HCT116 (cell line): ENCODE measurements around the gene ANGPTL1. TPM values are rescaled to one million over a fixed set of nuclear protein-coding genes. Genes with fewer than 3 reads are reported as not detected.

ENCODE experiments used
- ATAC-seq: fragments of 200-7000 bp; cut with Tn5 transposase; 2 replicates; pipeline ENCODE4 v1.9.1; 2020; ENCODE audit warnings: mild to moderate bottlenecking, moderate library complexity
- BruUV-seq: library from RNA; stranded (reverse); fragments of 400-500 nt; replicated peaks from 2 replicates; lab custom pipeline; 2021; lab: Mats Ljungman, UMichigan
- CTCF ChIA-PET: fragments of 300-600 bp; sonication (Branson Sonifier 250); formaldehyde crosslinking; loops from one replicate; lab custom pipeline; 2021; ENCODE audit warnings: antibody characterized with exemption; lab: Charles Lee
- POLR2A ChIA-PET: fragments of 300-600, 350-600 bp; sonication (Branson Sonifier 250); formaldehyde crosslinking; loops from one replicate; lab custom pipeline; 2021; ENCODE audit warnings: antibody characterized with exemption; lab: Charles Lee
- RAD21 ChIA-PET, 2 experiments: fragments of 300-600 bp; sonication (Branson Sonifier 250); formaldehyde crosslinking; loops; one replicate each; lab custom pipeline; 2023; ENCODE audit warnings: low total read pairs in 2 of 2; ENCODE audit not compliant: uncharacterized antibody in 2 of 2, unreplicated experiment in 2 of 2, low non-redundant PET in 1 of 2; lab: Charles Lee
- DNase-seq: peaks from one replicate; pipeline ENCODE4 v3.0.0-alpha.2; 2010; ENCODE audit warnings: low read depth, low spot score
- H2AFZ ChIP-seq: fragments of 200-600 bp; shearing (Covaris generic), sonication (generic); 2 replicates; pipeline ENCODE4 v1.6.1; 2017; ENCODE audit warnings: low read depth, mixed run types, mixed read lengths, antibody characterized with exemption, low read length; ENCODE audit not compliant: poor library complexity, severe bottlenecking
- H3K27ac ChIP-seq: 2 replicates; pipeline ENCODE4 v1.5.1; 2012; ENCODE audit warnings: low read depth, low read length
- H3K27me3 ChIP-seq: fragments of 200-600 bp; sonication (generic); 2 replicates; pipeline ENCODE4 v1.6.1; 2016; ENCODE audit warnings: mixed run types, low read length, mixed read lengths; ENCODE audit not compliant: insufficient read depth
- H3K36me3 ChIP-seq, 2 experiments: fragments of 200-500 bp in 1 of 2; fragments of 200-600 bp in 1 of 2; sonication (Bioruptor generic) in 1 of 2; sonication (generic) in 1 of 2; 2 replicates each; pipeline versions ENCODE4 v1.5.1 to v1.6.1; 2014 to 2016; ENCODE audit warnings: low read length in 2 of 2, inconsistent platforms in 1 of 2, mixed read lengths in 1 of 2, mixed run types in 1 of 2; ENCODE audit not compliant: insufficient read depth in 2 of 2, control insufficient read depth in 1 of 2
- H3K4me1 ChIP-seq, 2 experiments: fragments of 200-600 bp in 1 of 2; sonication (generic) in 1 of 2; 2 replicates each; pipeline versions ENCODE4 v1.5.1 to v1.6.1; 2012 to 2017; ENCODE audit warnings: low read length in 2 of 2, inconsistent platforms in 1 of 2, mild to moderate bottlenecking in 1 of 2, mixed read lengths in 1 of 2, mixed run types in 1 of 2, moderate library complexity in 1 of 2; ENCODE audit not compliant: insufficient read depth in 2 of 2, control insufficient read depth in 1 of 2
- H3K4me2 ChIP-seq: fragments of 200-600 bp; sonication (generic); 2 replicates; pipeline ENCODE4 v1.6.1; 2017; ENCODE audit warnings: mixed run types, low read length, mixed read lengths
- H3K4me3 ChIP-seq, 2 experiments: fragments of 200-600 bp in 1 of 2; sonication (generic) in 1 of 2; replicated peaks in 1 of 2; 2 replicates each; pipeline ENCODE4 v1.5.1; 2011 to 2016; ENCODE audit warnings: low read length in 2 of 2, control low read depth in 1 of 2, low read depth in 1 of 2, mild to moderate bottlenecking in 1 of 2, mixed read lengths in 1 of 2, mixed run types in 1 of 2
- H3K79me2 ChIP-seq: fragments of 200-600 bp; sonication (generic); 2 replicates; pipeline ENCODE4 v1.6.1; 2017; ENCODE audit warnings: mild to moderate bottlenecking, mixed run types, low read length, moderate library complexity, mixed read lengths; ENCODE audit not compliant: insufficient read depth
- H3K9ac ChIP-seq: fragments of 200-600 bp; sonication (generic); 2 replicates; pipeline ENCODE4 v1.6.1; 2016; ENCODE audit warnings: low read length, mixed read lengths
- H3K9me2 ChIP-seq: fragments of 200-600 bp; sonication (generic), shearing (Covaris generic); 2 replicates; pipeline ENCODE4 v1.6.1; 2017; ENCODE audit warnings: mixed run types, mild to moderate bottlenecking, moderate library complexity; ENCODE audit not compliant: insufficient read depth
- H3K9me3 ChIP-seq, 2 experiments: fragments of 200-500 bp in 1 of 2; fragments of 200-600 bp in 1 of 2; sonication (Bioruptor generic) in 1 of 2; sonication (generic) in 1 of 2; 2 replicates each; pipeline ENCODE4 v1.6.1; 2014 to 2017; ENCODE audit warnings: low read length in 2 of 2, mixed read lengths in 2 of 2, inconsistent platforms in 1 of 2, low read depth in 1 of 2, mild to moderate bottlenecking in 1 of 2, mixed run types in 1 of 2, moderate library complexity in 1 of 2; ENCODE audit not compliant: control insufficient read depth in 1 of 2, insufficient read depth in 1 of 2
- H4K20me1 ChIP-seq: fragments of 200-600 bp; sonication (generic), shearing (Covaris generic); 2 replicates; pipeline ENCODE4 v1.6.1; 2017; ENCODE audit warnings: mixed run types, mild to moderate bottlenecking, moderate library complexity; ENCODE audit not compliant: insufficient read depth
- JUND ChIP-seq: IDR thresholded peaks from 2 replicates; pipeline ENCODE4 v1.6.1; 2012
- SIN3A ChIP-seq: IDR thresholded peaks from 2 replicates; pipeline ENCODE4 v1.6.1; 2012; ENCODE audit warnings: low read depth
- SRF ChIP-seq: IDR thresholded peaks from 2 replicates; pipeline ENCODE4 v1.6.1; 2012; ENCODE audit warnings: low read depth
- intact Hi-C: fragments of 100-400 bp; cut with micrococcal nuclease; formaldehyde crosslinking; loops from 2 replicates; pipeline ENCODE4 v1.10.0; 2022
- total RNA-seq: library from RNA; stranded (reverse); gene quantifications from one replicate; pipeline ENCODE4 v1.2.1, GENCODE V29; 2021; ENCODE audit not compliant: unreplicated experiment
- TF ChIP-seq, protein P1 (sequence below): IDR thresholded peaks from 2 replicates; pipeline ENCODE4 v1.6.1; 2012; ENCODE audit warnings: low read depth
- TF ChIP-seq, protein P2 (sequence below): IDR thresholded peaks from 2 replicates; pipeline ENCODE4 v1.6.1; 2012
- TF ChIP-seq, protein P3 (sequence below), 3 experiments: fragments of 200-600 bp in 1 of 3; sonication (generic) in 1 of 3; IDR thresholded peaks in 2 of 3; conservative IDR thresholded peaks in 1 of 3; 2 replicates each; pipeline ENCODE4 v1.5.1; 2012 to 2017; ENCODE audit warnings: low read depth in 2 of 3, low read length in 2 of 3, antibody characterized with exemption in 1 of 3, borderline replicate concordance in 1 of 3, control low read depth in 1 of 3, mild to moderate bottlenecking in 1 of 3, mixed read lengths in 1 of 3, mixed run types in 1 of 3, moderate library complexity in 1 of 3; ENCODE audit not compliant: insufficient read depth in 1 of 3

The ANGPTL1 gene
- total RNA-seq, 1 experiment from 2014 or later = 0.34 TPM

DNA sequence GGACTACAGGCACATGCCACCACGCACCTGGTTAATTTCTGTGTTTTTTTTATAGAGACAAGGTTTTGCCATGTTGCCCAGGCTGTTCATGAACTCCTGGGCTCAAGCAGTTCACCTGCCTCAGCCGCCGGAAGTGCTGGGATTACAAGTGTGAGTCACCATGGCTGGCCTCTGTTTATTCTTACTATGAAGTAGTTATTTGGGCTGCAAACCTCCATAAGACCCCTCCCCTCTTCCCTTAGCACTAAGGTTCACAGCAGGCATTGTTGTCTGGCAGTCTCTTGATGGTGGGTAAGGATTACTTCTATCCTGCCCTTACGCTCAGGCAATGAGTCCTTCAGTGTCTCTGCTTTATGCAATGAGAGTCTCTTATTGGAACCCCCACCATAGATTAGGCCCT, 51.8 kb downstream of the ANGPTL1 start (continued):
- TF ChIP-seq, protein P1, sequence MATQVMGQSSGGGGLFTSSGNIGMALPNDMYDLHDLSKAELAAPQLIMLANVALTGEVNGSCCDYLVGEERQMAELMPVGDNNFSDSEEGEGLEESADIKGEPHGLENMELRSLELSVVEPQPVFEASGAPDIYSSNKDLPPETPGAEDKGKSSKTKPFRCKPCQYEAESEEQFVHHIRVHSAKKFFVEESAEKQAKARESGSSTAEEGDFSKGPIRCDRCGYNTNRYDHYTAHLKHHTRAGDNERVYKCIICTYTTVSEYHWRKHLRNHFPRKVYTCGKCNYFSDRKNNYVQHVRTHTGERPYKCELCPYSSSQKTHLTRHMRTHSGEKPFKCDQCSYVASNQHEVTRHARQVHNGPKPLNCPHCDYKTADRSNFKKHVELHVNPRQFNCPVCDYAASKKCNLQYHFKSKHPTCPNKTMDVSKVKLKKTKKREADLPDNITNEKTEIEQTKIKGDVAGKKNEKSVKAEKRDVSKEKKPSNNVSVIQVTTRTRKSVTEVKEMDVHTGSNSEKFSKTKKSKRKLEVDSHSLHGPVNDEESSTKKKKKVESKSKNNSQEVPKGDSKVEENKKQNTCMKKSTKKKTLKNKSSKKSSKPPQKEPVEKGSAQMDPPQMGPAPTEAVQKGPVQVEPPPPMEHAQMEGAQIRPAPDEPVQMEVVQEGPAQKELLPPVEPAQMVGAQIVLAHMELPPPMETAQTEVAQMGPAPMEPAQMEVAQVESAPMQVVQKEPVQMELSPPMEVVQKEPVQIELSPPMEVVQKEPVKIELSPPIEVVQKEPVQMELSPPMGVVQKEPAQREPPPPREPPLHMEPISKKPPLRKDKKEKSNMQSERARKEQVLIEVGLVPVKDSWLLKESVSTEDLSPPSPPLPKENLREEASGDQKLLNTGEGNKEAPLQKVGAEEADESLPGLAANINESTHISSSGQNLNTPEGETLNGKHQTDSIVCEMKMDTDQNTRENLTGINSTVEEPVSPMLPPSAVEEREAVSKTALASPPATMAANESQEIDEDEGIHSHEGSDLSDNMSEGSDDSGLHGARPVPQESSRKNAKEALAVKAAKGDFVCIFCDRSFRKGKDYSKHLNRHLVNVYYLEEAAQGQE = no peak
- TF ChIP-seq SIN3A (no peak), JUND (no peak)
- TF ChIP-seq, protein P2, sequence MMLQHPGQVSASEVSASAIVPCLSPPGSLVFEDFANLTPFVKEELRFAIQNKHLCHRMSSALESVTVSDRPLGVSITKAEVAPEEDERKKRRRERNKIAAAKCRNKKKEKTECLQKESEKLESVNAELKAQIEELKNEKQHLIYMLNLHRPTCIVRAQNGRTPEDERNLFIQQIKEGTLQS = no peak

DNA sequence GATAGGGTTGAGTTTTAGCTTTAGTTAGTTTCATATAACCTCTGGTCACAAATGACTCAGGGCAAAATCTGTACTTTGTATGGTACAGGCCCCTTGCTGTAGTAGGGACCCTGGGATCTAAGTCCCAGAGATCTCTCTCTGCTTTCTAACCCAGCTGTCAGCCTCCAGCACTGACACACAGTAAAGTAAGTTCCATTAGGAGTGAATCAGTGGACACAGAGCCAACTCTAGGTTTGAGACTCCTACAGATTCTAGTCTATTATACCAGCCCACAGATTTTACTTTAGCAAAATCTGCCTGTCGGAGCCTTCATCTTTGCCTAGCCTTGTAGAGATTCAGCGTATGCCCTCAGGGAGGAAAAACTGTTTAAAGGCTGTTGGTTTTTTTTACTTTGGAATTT, 52.5 kb downstream of the ANGPTL1 start:
- Histone ChIP-seq H2AFZ (no peak overlapping the region), H3K79me2 (no peaks in the 10 kb centered on the region), H3K36me3 (no peaks in the 10 kb centered on the region), H4K20me1 (no peaks in the 10 kb centered on the region), H3K4me3 (no peak overlapping the region), H3K9ac (no peak overlapping the region), H3K9me3 (no peaks in the 10 kb centered on the region), H3K27me3 (no peaks in the 10 kb centered on the region), H3K9me2 (no peaks in the 10 kb centered on the region), H3K4me2 (no peak overlapping the region), H3K4me1 (peaks cover 0 to 7% of the 10 kb centered on the region in 2 experiments; a peak in 1 of 4 replicates), H3K27ac (no peak overlapping the region)
- intact Hi-C loops = no loop called here
- ChIA-PET RAD21 (no interaction called here), CTCF (no interaction called here), POLR2A (no interaction called here)
- no TSS peak for BruUV-seq
- TF ChIP-seq SRF = no peak
- TF ChIP-seq, protein P3, sequence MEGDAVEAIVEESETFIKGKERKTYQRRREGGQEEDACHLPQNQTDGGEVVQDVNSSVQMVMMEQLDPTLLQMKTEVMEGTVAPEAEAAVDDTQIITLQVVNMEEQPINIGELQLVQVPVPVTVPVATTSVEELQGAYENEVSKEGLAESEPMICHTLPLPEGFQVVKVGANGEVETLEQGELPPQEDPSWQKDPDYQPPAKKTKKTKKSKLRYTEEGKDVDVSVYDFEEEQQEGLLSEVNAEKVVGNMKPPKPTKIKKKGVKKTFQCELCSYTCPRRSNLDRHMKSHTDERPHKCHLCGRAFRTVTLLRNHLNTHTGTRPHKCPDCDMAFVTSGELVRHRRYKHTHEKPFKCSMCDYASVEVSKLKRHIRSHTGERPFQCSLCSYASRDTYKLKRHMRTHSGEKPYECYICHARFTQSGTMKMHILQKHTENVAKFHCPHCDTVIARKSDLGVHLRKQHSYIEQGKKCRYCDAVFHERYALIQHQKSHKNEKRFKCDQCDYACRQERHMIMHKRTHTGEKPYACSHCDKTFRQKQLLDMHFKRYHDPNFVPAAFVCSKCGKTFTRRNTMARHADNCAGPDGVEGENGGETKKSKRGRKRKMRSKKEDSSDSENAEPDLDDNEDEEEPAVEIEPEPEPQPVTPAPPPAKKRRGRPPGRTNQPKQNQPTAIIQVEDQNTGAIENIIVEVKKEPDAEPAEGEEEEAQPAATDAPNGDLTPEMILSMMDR (IDR thresholded peaks at IDR 0.05 in 2 of 3, conservative IDR thresholded peaks at IDR 0.05 in 1 of 3; ENCODE audit: borderline replicate concordance in 1 of 3, insufficient read depth in 1 of 3, low read depth in 2 of 3, low read length in 2 of 3) = no peak
- DNase-seq (no peak), ATAC-seq (no peak)
